K562 (cell line): ENCODE results near the gene TUT7. TPM values are rescaled to one million over a fixed set of nuclear protein-coding genes. Genes with fewer than 3 reads are reported as not detected.

Source experiments
- ATAC-seq: fragments of 200-7000 bp; cut with Tn5 transposase; 3 replicates; pipeline ENCODE4 v1.9.1; 2020; ENCODE audit warnings: moderate library complexity
- BruUV-seq: library from RNA; stranded (reverse); fragments of 400-500 nt; replicated peaks from 2 replicates; lab custom pipeline; 2021; lab: Mats Ljungman, UMichigan
- CTCF ChIA-PET: fragments of 300-600 bp; formaldehyde crosslinking; extraction: SDS; loops from one replicate; lab custom pipeline; 2021; ENCODE audit warnings: low intra/inter-chr PET ratio; lab: Yijun Ruan, JAX
- POLR2A ChIA-PET: fragments of 300-600, 350-650 bp; sonication (Branson Sonifier 250); formaldehyde crosslinking; extraction: SDS; loops from one replicate; lab custom pipeline; 2021; ENCODE audit warnings: antibody characterized with exemption, inconsistent platforms; lab: Yijun Ruan, JAX
- DNase-seq, 4 experiments: peaks; one replicate each; pipeline versions ENCODE4 v3.0.0 to v3.0.0-alpha.2; 2011 to 2018; ENCODE audit warnings: low spot score in 3 of 4, mixed read lengths in 3 of 4; ENCODE audit errors: extremely low read depth in 1 of 4
- FAIRE-seq: peaks from 2 replicates; lab custom pipeline; 2011; peaks lifted over from hg19 to GRCh38; lab: Jason Lieb, UNC
- H2AFZ ChIP-seq: 2 replicates; pipeline ENCODE4 v1.6.0; 2011; ENCODE audit warnings: low read depth, low read length, control low read depth, inconsistent platforms
- H3K27ac ChIP-seq: fragments of 200-600 bp; 3 replicates; pipeline ENCODE4 v1.8.0; 2011; ENCODE audit warnings: low read depth, mild to moderate bottlenecking, control low read depth, inconsistent platforms, low read length, moderate library complexity, mixed read lengths; ENCODE audit errors: extremely low read depth
- H3K27me3 ChIP-seq, 2 experiments: fragments of 300-600 bp in 1 of 2; 2 replicates in 1 of 2; 3 replicates in 1 of 2; pipeline versions ENCODE4 v1.6.0 to v1.8.0; 2011; ENCODE audit warnings: inconsistent platforms in 2 of 2, low read length in 2 of 2, mild to moderate bottlenecking in 1 of 2, mixed read lengths in 1 of 2, moderate library complexity in 1 of 2; ENCODE audit not compliant: control insufficient read depth in 2 of 2, insufficient read depth in 2 of 2
- H3K36me3 ChIP-seq: fragments of 300-600 bp; 3 replicates; pipeline ENCODE4 v1.8.0; 2011; ENCODE audit warnings: mild to moderate bottlenecking, low read length, inconsistent platforms; ENCODE audit not compliant: control insufficient read depth, insufficient read depth
- H3K4me1 ChIP-seq, 2 experiments: fragments of 200-600 bp in 1 of 2; replicated peaks in 1 of 2; 2 replicates in 1 of 2; 3 replicates in 1 of 2; pipeline versions ENCODE4 v1.5.1 to v1.8.0; 2011; ENCODE audit warnings: inconsistent platforms in 2 of 2, low read length in 2 of 2, mild to moderate bottlenecking in 1 of 2, mixed read lengths in 1 of 2, moderate library complexity in 1 of 2; ENCODE audit not compliant: control insufficient read depth in 2 of 2, insufficient read depth in 2 of 2
- H3K4me2 ChIP-seq: 2 replicates; pipeline ENCODE4 v1.6.1; 2011; ENCODE audit warnings: low read length, control low read depth, inconsistent platforms, mixed read lengths; ENCODE audit not compliant: insufficient read depth
- H3K4me3 ChIP-seq: fragments of 200-600 bp; sonication (generic), shearing (Covaris generic); 2 replicates; pipeline ENCODE4 v1.5.1; 2016; ENCODE audit warnings: control low read depth, inconsistent platforms
- H3K79me2 ChIP-seq: fragments of 200-600 bp; 3 replicates; pipeline ENCODE4 v1.8.0; 2011; ENCODE audit warnings: low read length, inconsistent platforms; ENCODE audit not compliant: control insufficient read depth, insufficient read depth
- H3K9ac ChIP-seq, 2 experiments: 2 replicates each; pipeline versions ENCODE4 v1.6.0 to v1.6.1; 2011; ENCODE audit warnings: low read depth in 2 of 2, low read length in 2 of 2, control low read depth in 1 of 2, inconsistent platforms in 1 of 2, mild to moderate bottlenecking in 1 of 2, mixed read lengths in 1 of 2; ENCODE audit not compliant: insufficient read depth in 1 of 2
- H3K9me1 ChIP-seq: one replicate; pipeline ENCODE4 v1.6.0; 2011; ENCODE audit warnings: inconsistent platforms, mild to moderate bottlenecking, low read length, moderate library complexity; ENCODE audit not compliant: control insufficient read depth, insufficient read depth
- H3K9me3 ChIP-seq: replicated peaks from 2 replicates; pipeline ENCODE4 v1.5.1; 2011; ENCODE audit warnings: low read depth, low read length, inconsistent platforms; ENCODE audit not compliant: control insufficient read depth, insufficient read depth
- H4K20me1 ChIP-seq: replicated peaks from 2 replicates; pipeline ENCODE4 v1.6.1; 2011; ENCODE audit warnings: low read length, inconsistent platforms, mixed read lengths; ENCODE audit not compliant: control insufficient read depth, insufficient read depth
- ATF1 ChIP-seq, 2 experiments: fragments of 450-650 bp in 1 of 2; IDR thresholded peaks; 2 replicates each; pipeline ENCODE4 v1.6.1; 2016; ENCODE audit warnings: missing compliant biosample characterization in 1 of 2, missing genetic modification characterization in 1 of 2
- CBFB ChIP-seq: sonication (generic); formaldehyde crosslinking; IDR thresholded peaks from 2 replicates; pipeline ENCODE4 v1.4.0; 2020; ENCODE audit warnings: mild to moderate bottlenecking, missing genetic modification reagents
- CBX3 ChIP-seq, 2 experiments: IDR thresholded peaks; 1 replicate in 1 of 2; 2 replicates in 1 of 2; pipeline ENCODE4 v1.6.1; 2012; ENCODE audit warnings: inconsistent platforms in 2 of 2, low read length in 2 of 2, borderline replicate concordance in 1 of 2, control low read depth in 1 of 2
- GABPB1 ChIP-seq: sonication (generic); formaldehyde crosslinking; IDR thresholded peaks from 2 replicates; pipeline ENCODE4 v1.8.0; 2022; ENCODE audit warnings: mild to moderate bottlenecking, missing genetic modification reagents
- MCM5 ChIP-seq: fragments of 450-650 bp; IDR thresholded peaks from 2 replicates; pipeline ENCODE4 v1.6.1; 2016; ENCODE audit warnings: low read depth
- SPI1 ChIP-seq: IDR thresholded peaks from 2 replicates; pipeline ENCODE4 v1.6.1; 2011; ENCODE audit warnings: low read depth, low read length, control low read depth, borderline replicate concordance
- SRSF3 ChIP-seq: fragments of 200-400 bp; formaldehyde crosslinking; IDR thresholded peaks from 2 replicates; pipeline ENCODE4 v1.6.1; 2016; ENCODE audit warnings: mild to moderate bottlenecking, low read length, moderate library complexity; ENCODE audit not compliant: insufficient read depth
- WGBS: fragments of 100-300 bp; shearing (Covaris generic); methylation state at CpG from one replicate; pipeline ENCODE4 v1.1.6; 2016; ENCODE audit warnings: low coverage, mixed read lengths; ENCODE audit not compliant: insufficient coverage; ENCODE audit errors: missing lambda C conversion rate; 5-methylcytosine and 5-hydroxymethylcytosine counted together
- in situ Hi-C: fragments of 300-500 bp; cut with MboI; formaldehyde crosslinking; loops from 4 replicates; pipeline ENCODE4 v1.15.0; 2018; ENCODE audit warnings: inconsistent platforms, mixed read lengths
- intact Hi-C: fragments of 100-400 bp; cut with micrococcal nuclease; formaldehyde crosslinking; loops from 2 replicates; pipeline ENCODE4 v1.14.2; 2022
- polyA plus RNA-seq, 8 experiments: library from polyadenylated mRNA; depleted of rRNA in 4 of 8; stranded (reverse) in 5 of 8; unstranded in 3 of 8; fragments of >200 nt; fragmentation: Nextera tagmentation in 2 of 8; fragmentation: Illumina TruSeq in 1 of 8; extraction: Ambion mirVana in 2 of 8; extraction: Trizol in 1 of 8; gene quantifications; 2 replicates each; pipeline versions ENCODE4 v1.2.1 to v1.2.3, GENCODE V29; 2011 to 2014; ENCODE audit warnings: inconsistent platforms in 1 of 8, missing spikeins in 1 of 8
- total RNA-seq, 7 experiments: library from RNA; depleted of rRNA in 6 of 7; stranded (reverse); fragments of >200 nt in 6 of 7; fragmentation: Illumina TruSeq in 2 of 7; extraction: Trizol in 2 of 7; gene quantifications; 2 replicates each; pipeline versions ENCODE4 v1.2.1 to v1.2.3, GENCODE V29; 2011 to 2021; ENCODE audit warnings: low replicate concordance in 1 of 7
- TF ChIP-seq, protein P1 (sequence below): sonication (generic); formaldehyde crosslinking; IDR thresholded peaks from 2 replicates; pipeline ENCODE4 v1.8.0; 2023; ENCODE audit warnings: mild to moderate bottlenecking, missing genetic modification reagents

Gene TUT7
- total and polyA plus RNA-seq, 9 of the 15 experiments (the other 6 are each of a cell fraction or from before 2014, with no cell fraction given) = 5.9 to 26.9 (median 15.2) TPM

- peak overlapping the region; percentile 95 for H3K4me3 ChIP-seq
- WGBS = 3% methylated on average over 6 of the region's 6 CpGs
These were observed 2.3 kb downstream of the TUT7 start for GRCh38 chr9:86351880-86352279.

DNA sequence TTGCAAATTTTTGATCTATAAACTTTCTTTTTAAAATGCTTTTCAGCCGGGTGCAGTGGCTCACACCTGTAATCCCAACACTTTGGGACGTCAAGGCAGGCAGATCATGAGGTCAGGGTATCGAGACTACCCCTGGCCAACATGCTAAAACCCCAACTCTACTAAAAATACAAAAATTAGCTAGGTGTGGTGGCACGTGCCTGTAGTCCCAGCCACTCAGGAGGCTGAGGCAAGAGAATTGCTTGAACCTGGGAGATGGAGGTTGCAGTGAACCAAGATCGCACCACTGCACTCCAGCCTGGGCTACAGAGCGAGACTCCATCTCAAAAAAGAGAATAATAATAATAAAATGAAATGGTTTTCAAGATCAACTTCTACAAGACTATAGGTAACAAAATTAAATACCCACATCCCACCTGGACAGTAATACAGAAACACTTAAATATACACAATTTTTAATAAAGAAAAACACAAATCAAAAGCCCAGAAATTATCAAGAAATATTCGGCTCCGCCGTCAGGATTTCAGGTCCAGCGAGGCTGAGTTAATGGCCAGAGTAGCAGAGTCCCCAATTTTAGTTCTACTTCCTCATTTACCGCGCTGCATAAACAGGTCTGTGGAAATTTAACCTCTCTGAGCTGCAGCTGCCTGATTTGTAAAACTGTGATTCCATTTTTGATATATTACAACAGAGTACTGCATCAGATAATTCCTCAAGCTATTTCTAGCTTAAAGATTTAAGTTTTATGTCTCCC is 4.0 kb downstream of the TUT7 start:
- in situ Hi-C loops = no loop called here
- intact Hi-C loops = loop anchor here (10.0 kb wide), 1 partner anchor 405 kb away; the partner anchor contains the start of gene NAA35
- Histone ChIP-seq H3K9ac (no peak overlapping the region), H3K27me3 (no peaks in the 10 kb centered on the region), H4K20me1 (no peaks in the 10 kb centered on the region; the same call in none of the 2 replicates), H3K9me1 (no peaks in the 10 kb centered on the region), H3K4me3 (peak overlapping the region; percentile 21; the same call in 1 of the 2 replicates), H3K36me3 (peaks cover 30% of the 10 kb centered on the region), H3K27ac (no peak overlapping the region), H3K79me2 (peaks cover 79% of the 10 kb centered on the region), H3K4me1 (peaks cover 2 to 5% of the 10 kb centered on the region in 2 experiments; a peak in 4 of 5 replicates), H3K9me3 (no peaks in the 10 kb centered on the region), H3K4me2 (0 out of 2 replicates have a peak overlapping the region, but pooled peaks have one; percentile 49), H2AFZ (no peak overlapping the region)
- BruUV-seq = no TSS peak
- ChIA-PET CTCF (no interaction called here), POLR2A (interaction anchor here (0.6 kb wide), 1 partner anchor 18 kb away, joined by 3 read pairs; no protein-coding TSS in a partner anchor)
- 55% methylated on average over 9 of the region's 12 CpGs for WGBS
- no peak for ATAC-seq
- DNase-seq = peak in 1 of 4 experiments; percentile 6
- FAIRE-seq = no peak
- TF ChIP-seq ATF1 (CRISPR knock-in tag; IDR thresholded peaks at IDR 0.05) (no peak), ATF1 (tag; IDR thresholded peaks at IDR 0.05) (no peak), SRSF3 (no peak), MCM5 (no peak), GABPB1 (no peak), SPI1 (peak; percentile 47; the same call in 1 of the 2 replicates), CBX3 (IDR thresholded peaks at IDR 0.05; ENCODE audit: borderline replicate concordance in 1 of 2, low read length in 2 of 2) (no peak)
- TF ChIP-seq, protein P1, sequence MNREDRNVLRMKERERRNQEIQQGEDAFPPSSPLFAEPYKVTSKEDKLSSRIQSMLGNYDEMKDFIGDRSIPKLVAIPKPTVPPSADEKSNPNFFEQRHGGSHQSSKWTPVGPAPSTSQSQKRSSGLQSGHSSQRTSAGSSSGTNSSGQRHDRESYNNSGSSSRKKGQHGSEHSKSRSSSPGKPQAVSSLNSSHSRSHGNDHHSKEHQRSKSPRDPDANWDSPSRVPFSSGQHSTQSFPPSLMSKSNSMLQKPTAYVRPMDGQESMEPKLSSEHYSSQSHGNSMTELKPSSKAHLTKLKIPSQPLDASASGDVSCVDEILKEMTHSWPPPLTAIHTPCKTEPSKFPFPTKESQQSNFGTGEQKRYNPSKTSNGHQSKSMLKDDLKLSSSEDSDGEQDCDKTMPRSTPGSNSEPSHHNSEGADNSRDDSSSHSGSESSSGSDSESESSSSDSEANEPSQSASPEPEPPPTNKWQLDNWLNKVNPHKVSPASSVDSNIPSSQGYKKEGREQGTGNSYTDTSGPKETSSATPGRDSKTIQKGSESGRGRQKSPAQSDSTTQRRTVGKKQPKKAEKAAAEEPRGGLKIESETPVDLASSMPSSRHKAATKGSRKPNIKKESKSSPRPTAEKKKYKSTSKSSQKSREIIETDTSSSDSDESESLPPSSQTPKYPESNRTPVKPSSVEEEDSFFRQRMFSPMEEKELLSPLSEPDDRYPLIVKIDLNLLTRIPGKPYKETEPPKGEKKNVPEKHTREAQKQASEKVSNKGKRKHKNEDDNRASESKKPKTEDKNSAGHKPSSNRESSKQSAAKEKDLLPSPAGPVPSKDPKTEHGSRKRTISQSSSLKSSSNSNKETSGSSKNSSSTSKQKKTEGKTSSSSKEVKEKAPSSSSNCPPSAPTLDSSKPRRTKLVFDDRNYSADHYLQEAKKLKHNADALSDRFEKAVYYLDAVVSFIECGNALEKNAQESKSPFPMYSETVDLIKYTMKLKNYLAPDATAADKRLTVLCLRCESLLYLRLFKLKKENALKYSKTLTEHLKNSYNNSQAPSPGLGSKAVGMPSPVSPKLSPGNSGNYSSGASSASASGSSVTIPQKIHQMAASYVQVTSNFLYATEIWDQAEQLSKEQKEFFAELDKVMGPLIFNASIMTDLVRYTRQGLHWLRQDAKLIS = no peak

More at GRCh38 chr9:86351880-86352279, 2.3 kb downstream of the TUT7 start:
- POLR2A ChIA-PET = no interaction called here
- FAIRE-seq (no peak), DNase-seq (no peak), ATAC-seq (no peak)
- no peaks in the 10 kb centered on the region for H3K9me1 ChIP-seq
- TF ChIP-seq CBFB (CRISPR knock-in tag) = no peak
- BruUV-seq = no TSS peak
- CTCF ChIA-PET = no interaction called here
- H2AFZ ChIP-seq = no peak overlapping the region
- in situ Hi-C loops = no loop called here
- H3K9me3 ChIP-seq = no peaks in the 10 kb centered on the region
- H3K9ac ChIP-seq = peak overlapping the region in 1 of 2 experiments; percentile 91; a peak in 2 of 4 replicates
- H3K79me2 ChIP-seq = peaks cover 69% of the 10 kb centered on the region
- peaks cover 16% of the 10 kb centered on the region; the same call in 2 of the 3 replicates for H3K36me3 ChIP-seq
- H3K27me3 ChIP-seq = no peaks in the 10 kb centered on the region
- H3K4me1 ChIP-seq = peaks cover 5 to 8% of the 10 kb centered on the region in 2 experiments; a peak in 4 of 5 replicates
- H3K27ac ChIP-seq = peak overlapping the region; percentile 71; the same call in 2 of the 3 replicates
- intact Hi-C loops = loop anchor here (10.0 kb wide), 1 partner anchor 407 kb away; the partner anchor contains the start of gene NAA35
- H3K4me2 ChIP-seq = peak overlapping the region; percentile 68
- H4K20me1 ChIP-seq = no peaks in the 10 kb centered on the region; the same call in none of the 2 replicates
